HG03066 (cell line): ENCODE measurements around the gene ACACB.

Experiments
- ATAC-seq: cut with Tn5 transposase; IDR thresholded peaks from one replicate; pipeline ENCODE4 v1.9.1; 2021; ENCODE audit warnings: low read depth; ENCODE audit not compliant: unreplicated experiment

Gene ACACB

GRCh38 chr12:109271418-109271817, 155.0 kb downstream of the ACACB start:
- no peak for ATAC-seq

DNA sequence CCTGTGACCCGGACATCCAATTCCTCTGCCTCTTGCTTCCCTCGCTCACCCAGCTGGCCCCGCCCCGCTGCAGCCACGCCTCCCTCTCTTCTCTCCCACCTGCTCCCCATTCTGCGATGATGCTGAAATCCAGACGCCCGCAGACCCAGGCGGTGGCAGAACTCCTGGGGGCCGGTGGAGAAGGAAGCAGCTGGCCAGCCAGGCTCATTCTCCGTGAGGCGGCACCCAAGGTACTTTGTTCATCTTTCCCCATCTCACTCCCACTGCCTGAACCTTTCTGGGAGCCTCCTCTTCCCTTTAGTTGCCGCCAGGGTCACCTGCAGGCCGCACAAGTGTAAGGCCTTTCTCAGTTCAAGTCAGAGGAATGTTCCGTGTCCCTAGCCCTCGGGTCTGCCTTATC, 157.0 kb downstream of the ACACB start:
- no peak for ATAC-seq

GRCh38 chr12:109274381-109274780, 158.0 kb downstream of the ACACB start:
- ATAC-seq = no peak

DNA sequence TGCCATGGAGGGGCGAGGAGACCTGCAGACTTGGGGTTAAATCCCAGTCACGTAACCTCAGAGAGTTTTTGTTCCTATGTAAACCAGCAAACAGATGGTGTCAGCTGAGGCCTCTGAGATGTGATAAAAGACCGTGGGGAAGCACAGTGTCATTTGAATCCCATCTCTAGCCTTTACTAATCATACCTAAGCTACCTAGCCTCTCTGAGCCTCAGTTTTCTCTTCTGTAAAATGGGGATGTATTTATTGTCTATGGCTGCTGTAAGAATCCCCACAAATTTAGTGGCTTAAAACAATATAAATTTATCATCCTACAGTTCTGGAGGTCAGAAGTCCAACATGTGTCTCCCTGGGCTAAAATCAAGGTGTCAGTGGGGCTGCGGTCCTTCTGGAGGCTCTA, 158.8 kb downstream of the ACACB start:
- no peak for ATAC-seq

GRCh38 chr12:109276160-109276559, 159.8 kb downstream of the ACACB start:
- ATAC-seq = no peak

- no peak for ATAC-seq
Observed at GRCh38 chr12:109277255-109277898, 161.0 kb downstream of the ACACB start.

GRCh38 chr12:109277899-109278762, 161.7 kb downstream of the ACACB start:
- no peak for ATAC-seq

- ATAC-seq = no peak
Observed at GRCh38 chr12:109278912-109279311, 162.5 kb downstream of the ACACB start.

- no peak for ATAC-seq
Observed at GRCh38 chr12:109279525-109279924, 163.1 kb downstream of the ACACB start.

DNA sequence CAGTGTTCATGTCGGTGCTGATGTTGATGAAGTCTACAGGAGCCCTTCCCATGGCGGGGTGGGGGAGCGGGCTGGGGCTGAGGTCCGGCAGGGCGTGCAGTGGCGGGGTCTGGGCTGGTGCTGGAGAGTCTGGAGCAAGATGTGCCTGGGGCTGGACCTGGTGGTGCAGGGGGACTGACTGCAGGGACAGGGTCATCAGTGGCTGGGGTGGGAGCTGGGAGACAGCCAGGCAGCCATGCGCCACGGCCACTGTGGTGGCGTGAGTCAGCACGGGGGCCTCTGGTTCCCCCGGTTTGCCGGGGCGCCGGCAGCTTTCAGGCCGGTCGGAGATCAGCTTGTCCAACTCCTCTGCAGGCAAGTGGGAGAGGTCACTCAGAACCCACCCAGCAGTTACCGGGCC, 165.1 kb downstream of the ACACB start:
- no peak for ATAC-seq

GRCh38 chr12:109284392-109284791, 168.0 kb downstream of the ACACB start:
- ATAC-seq = no peak

DNA sequence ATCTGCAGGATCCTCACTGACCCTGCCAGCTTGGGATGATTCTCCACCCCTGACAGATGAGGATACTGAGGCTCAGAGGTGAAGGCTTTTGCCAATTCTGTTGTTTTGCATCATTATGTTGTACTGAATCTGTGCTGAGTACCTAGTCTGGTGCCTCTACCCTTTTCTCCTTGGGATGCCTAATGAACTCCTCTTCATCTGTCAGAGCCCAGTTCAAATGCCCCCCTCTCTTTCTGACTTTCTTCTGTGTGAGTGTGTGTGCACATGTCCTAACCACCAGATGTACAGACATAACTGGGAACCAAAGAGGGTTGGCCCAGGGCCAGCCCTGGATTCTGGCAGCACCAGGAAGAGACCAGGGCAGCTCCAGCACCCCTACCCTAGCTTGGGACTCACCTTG, 169.9 kb downstream of the ACACB start:
- ATAC-seq = no peak

DNA sequence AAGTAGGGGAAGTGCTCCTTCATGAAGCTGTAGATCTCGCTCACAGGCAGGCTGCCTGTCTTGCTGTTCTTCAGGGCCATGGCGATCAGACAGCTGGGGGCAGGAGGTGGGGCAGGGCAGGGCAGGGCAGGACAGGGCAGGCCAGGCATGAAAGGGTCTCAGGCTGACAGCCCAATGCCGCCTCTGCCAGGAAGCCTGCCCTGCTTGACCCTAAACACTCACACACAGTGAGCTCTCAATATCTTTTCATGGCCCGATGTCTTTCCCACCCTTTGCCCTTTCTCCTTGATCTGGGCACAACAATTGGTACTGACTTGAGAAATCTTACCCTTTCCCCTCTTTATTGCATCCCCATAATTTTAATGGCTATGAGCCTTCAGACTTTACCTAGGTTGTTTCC, 170.3 kb downstream of the ACACB start:
- no peak for ATAC-seq

DNA sequence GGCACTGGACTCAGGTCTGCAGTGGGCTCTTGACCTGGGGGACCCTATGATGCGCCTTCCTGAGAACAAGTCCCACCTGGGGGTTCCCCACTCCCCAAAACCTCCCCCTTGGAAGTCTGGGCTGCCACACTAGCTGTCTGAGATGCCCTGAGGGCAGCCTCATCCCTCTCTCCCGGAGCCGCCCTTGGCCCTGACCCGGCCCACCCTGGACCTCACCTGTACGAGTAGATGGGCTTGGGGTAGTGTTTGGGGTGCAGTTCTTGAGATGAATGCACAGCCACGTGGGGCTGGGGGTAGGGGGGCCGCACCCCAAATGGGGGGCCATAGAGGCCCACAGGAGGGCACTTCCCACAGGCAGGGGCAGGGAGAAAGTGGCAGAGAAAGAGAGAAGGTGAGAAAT, 170.8 kb downstream of the ACACB start:
- no peak for ATAC-seq

GRCh38 chr12:109287811-109288469, 171.6 kb downstream of the ACACB start:
- no peak for ATAC-seq

DNA sequence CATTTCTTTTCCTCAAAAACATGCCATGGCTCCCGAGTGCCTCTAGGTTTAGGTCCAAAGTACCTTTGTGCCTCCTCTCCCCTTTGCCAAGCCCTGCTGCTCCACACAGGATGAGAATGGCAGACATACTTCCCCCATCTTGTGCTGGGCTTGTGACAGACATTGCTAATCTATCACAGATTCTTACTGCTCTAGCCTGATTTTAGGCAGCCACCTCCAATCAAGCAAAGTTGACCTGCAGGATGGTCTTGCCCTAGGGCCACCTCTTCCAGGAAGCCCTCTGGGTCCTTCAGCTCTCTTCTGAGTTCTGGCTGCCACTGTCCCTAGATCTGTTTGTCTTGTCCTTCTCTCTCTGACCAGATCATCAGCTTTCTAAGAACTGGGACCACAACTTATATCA, 172.2 kb downstream of the ACACB start:
- ATAC-seq = no peak

DNA sequence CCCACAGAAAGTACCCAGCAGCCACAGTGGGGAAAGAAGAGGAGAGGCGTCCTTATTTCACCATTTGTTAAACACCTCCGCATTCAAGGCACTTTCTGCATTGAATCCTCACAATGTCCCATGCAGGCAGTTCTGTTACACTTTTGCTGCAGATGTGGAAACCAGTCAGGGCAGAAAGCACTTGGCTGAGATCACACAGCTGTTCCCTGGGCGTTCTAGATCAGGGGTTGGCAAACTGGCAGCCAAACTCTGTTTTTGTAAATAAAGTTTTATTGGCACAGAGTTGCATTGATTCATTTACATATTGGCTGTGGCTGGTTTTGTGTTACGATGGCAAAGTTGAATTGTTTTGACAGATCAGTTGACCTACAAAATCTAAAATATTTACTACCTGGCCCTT, 172.6 kb downstream of the ACACB start:
- ATAC-seq = no peak

- ATAC-seq = no peak
Observed at GRCh38 chr12:109289551-109289950, 173.2 kb downstream of the ACACB start.

- no peak for ATAC-seq
Observed at GRCh38 chr12:109290061-109290460, 173.7 kb downstream of the ACACB start.

DNA sequence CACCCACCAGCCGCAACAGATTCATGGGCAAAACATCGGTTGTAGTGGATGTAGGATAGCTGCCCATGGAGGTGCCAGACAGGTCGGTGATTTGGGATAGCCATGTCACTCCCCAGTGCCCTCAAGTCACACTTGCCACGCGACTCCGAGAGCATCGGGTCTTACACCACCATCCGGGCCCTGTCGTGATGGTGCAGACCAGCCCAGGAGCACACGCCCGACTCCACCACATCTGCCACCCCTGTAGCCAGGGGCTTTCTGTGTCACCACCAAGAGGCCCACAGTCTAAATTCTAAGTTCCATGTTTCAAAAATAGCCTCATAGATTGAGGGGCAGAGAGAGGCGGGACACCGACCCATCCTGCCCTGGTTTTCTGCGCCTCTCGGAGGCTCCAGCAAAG, 174.7 kb downstream of the ACACB start:
- ATAC-seq = no peak

DNA sequence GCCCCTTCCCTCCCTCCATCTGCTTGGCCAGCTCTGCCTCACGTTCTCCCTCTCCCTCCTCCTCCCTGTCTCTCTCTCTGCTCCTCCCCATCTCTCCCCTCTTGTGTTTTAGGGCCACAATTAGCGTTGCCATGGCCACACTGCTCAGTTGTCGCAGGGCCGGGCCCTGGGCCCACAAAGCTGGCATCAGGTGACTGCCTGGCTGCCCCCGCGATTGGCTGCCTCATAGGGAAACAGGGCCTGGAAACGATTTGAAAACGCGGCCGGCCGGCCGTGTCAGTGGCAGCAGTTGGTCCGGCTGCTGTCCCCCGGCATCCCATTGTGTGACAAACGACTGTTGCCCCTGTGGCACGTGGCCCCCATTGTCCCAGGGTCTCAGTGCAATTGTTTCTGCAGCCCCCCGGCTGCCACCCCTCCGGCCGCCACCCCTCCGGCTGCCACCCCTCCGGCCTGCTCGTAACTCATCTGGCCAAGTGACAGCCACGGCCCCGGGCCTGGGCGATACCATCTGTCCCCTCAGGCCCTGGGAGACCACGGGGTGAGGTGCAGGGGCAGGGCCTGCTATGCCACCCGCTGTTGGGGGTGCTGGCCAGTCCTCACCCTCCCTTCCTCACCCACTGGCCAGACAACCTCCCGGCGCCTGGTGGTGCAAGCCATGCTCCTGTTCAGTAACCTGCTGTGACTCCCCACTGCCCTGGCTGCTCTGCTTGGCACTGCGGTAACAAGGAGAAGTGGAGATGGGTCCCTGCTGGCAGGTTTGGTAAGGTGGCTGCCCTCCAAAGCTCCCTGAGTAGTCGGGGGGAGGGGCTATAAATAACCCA, 175.3 kb downstream of the ACACB start:
- no peak for ATAC-seq
